ENCODE measurements around the gene ESPNL.

GRCh38 chr2:238135601-238136150 lies 35.5 kb downstream of the ESPNL start:
- TF ChIP-seq CTCF (optimal IDR thresholded peaks at IDR 0.05 in 1 of 3, IDR thresholded peaks at IDR 0.05 in 1 of 3, conservative IDR thresholded peaks at IDR 0.05 in 1 of 3; ENCODE audit: extremely low read depth in 1 of 3, insufficient read depth in 2 of 3, low read length in 3 of 3) (no peak), EZH2 (IDR thresholded peaks at IDR 0.05; ENCODE audit: low read length) (no peak)
